Measurements from ENCODE around the gene GAREM1.
"Not testable (repeated sequence)": the region's sequence is repeated elsewhere in the genome, so short reads cannot be mapped to it uniquely, and the experiment has no call there.

Gene GAREM1

GRCh38 chr18:32296851-32297250, 173.8 kb downstream of the GAREM1 start:
- no peak for DNase-seq (ENCODE audit: low read depth)
- H3K4me3 ChIP-seq (replicated peaks; ENCODE audit: low read depth, low read length) = no peak overlapping the region
- no peak for TF ChIP-seq CTCF (IDR thresholded peaks at IDR 0.05; ENCODE audit: low read length, missing control alignments)

GRCh38 chr18:32295604-32296003, 175.1 kb downstream of the GAREM1 start:
- no peak for DNase-seq (ENCODE audit: low read depth)
- no peak for TF ChIP-seq CTCF (IDR thresholded peaks at IDR 0.05; ENCODE audit: low read length, missing control alignments)
- no peak overlapping the region for H3K4me3 ChIP-seq (replicated peaks; ENCODE audit: low read depth, low read length)

- DNase-seq (ENCODE audit: low read depth) = no peak
- no peak for TF ChIP-seq CTCF (IDR thresholded peaks at IDR 0.05; ENCODE audit: low read length, missing control alignments)
- no peak overlapping the region for H3K4me3 ChIP-seq (replicated peaks; ENCODE audit: low read depth, low read length)
Observed at GRCh38 chr18:32293107-32293506, 177.6 kb downstream of the GAREM1 start.

GRCh38 chr18:32291623-32292022, 179.1 kb downstream of the GAREM1 start:
- not testable (repeated sequence) for H3K4me3 ChIP-seq (replicated peaks; ENCODE audit: low read depth, low read length); DNase-seq (ENCODE audit: low read depth)

- no peak for DNase-seq (ENCODE audit: low read depth)
- TF ChIP-seq CTCF (IDR thresholded peaks at IDR 0.05; ENCODE audit: low read length, missing control alignments) = no peak
- no peak overlapping the region for H3K4me3 ChIP-seq (replicated peaks; ENCODE audit: low read depth, low read length)
Observed at GRCh38 chr18:32290810-32291209, 179.9 kb downstream of the GAREM1 start.

GRCh38 chr18:32289483-32290075, 181.1 kb downstream of the GAREM1 start:
- peak; percentile 87 for TF ChIP-seq CTCF (IDR thresholded peaks at IDR 0.05; ENCODE audit: low read length, missing control alignments)
- DNase-seq (ENCODE audit: low read depth) = peak; percentile 86

GRCh38 chr18:32287873-32288272, 182.8 kb downstream of the GAREM1 start:
- no peak overlapping the region for H3K4me3 ChIP-seq (replicated peaks; ENCODE audit: low read depth, low read length)
- no peak for DNase-seq (ENCODE audit: low read depth)
- no peak for TF ChIP-seq CTCF (IDR thresholded peaks at IDR 0.05; ENCODE audit: low read length, missing control alignments)

More at GRCh38 chr18:32289483-32290075, 181.1 kb downstream of the GAREM1 start:
- H3K4me3 ChIP-seq (replicated peaks; ENCODE audit: low read depth, low read length) = no peak overlapping the region
